Astrocyte of the cerebellum (primary cell): Measurements from ENCODE around the gene OR5A1.

ENCODE experiments used
- DNase-seq: peaks from one replicate; pipeline ENCODE4 v3.0.0-alpha.2; 2011; ENCODE audit warnings: low read depth
- H3K4me3 ChIP-seq: 2 replicates; pipeline ENCODE4 v1.5.1; 2011; ENCODE audit warnings: mild to moderate bottlenecking, low read depth, low read length, moderate library complexity
- in situ Hi-C: cut with HindIII; loops from 2 replicates; pipeline ENCODE4 v1.10.0; 2017; ENCODE audit warnings: low sequenced_read_pairs
- TF ChIP-seq, protein P1 (sequence below): IDR thresholded peaks from 2 replicates; pipeline ENCODE4 v1.5.1; 2012; ENCODE audit warnings: low read length, low read depth, moderate library complexity, mild to moderate bottlenecking; ENCODE audit errors: missing control alignments

The OR5A1 gene

DNA sequence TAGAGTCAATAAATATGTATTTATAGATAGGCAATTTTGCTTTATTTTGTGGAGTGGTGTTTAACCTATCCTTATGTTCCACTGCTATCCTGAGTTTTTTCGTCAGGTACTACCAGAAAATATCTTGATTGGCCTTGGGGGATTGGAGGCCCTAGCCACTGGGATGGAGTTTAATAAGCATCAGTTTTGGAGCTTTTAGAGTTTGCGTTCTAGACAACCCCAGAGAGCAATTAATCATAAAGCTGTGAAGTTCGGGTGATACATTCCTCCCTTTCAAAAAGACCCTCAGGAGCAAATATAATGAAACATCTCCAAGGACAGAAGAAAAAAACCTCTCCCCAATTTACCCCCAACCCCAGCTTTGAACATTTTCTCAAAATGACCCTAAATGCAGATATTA lies at the start of gene OR5A1:
Gene OR5A1 (plus strand): TSS at position 301 of the 400 bp plus-strand sequence. CDS start 6,700 bp downstream, outside the sequence.
- in situ Hi-C loops = no loop called here
- DNase-seq = no peak
- no peak within 1 kb of the TSS for H3K4me3 ChIP-seq
- TF ChIP-seq, protein P1, sequence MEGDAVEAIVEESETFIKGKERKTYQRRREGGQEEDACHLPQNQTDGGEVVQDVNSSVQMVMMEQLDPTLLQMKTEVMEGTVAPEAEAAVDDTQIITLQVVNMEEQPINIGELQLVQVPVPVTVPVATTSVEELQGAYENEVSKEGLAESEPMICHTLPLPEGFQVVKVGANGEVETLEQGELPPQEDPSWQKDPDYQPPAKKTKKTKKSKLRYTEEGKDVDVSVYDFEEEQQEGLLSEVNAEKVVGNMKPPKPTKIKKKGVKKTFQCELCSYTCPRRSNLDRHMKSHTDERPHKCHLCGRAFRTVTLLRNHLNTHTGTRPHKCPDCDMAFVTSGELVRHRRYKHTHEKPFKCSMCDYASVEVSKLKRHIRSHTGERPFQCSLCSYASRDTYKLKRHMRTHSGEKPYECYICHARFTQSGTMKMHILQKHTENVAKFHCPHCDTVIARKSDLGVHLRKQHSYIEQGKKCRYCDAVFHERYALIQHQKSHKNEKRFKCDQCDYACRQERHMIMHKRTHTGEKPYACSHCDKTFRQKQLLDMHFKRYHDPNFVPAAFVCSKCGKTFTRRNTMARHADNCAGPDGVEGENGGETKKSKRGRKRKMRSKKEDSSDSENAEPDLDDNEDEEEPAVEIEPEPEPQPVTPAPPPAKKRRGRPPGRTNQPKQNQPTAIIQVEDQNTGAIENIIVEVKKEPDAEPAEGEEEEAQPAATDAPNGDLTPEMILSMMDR = no peak

DNA sequence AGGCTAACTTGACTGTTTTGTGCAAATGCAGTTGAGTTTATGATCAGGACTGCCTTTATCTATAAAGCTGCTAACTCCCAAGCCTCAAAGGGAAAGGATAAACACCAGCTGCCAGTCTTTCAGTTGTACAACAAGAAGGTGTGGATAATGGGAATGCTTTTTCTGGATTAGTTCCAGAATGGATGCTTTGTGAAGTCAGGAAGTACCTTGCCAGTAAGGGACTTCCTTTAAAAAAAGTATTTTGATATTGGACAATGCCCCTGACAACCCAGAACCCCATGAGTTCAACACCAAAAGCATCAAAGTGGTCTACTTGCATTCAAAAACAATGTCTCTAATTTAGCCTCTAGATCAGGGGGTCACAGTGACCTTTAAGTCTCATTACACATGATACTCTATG lies 42.1 kb upstream of the OR5A1 start:
- in situ Hi-C loops = no loop called here
- no peak overlapping the region for H3K4me3 ChIP-seq
- DNase-seq = no peak
- TF ChIP-seq, protein P1 = no peak

DNA sequence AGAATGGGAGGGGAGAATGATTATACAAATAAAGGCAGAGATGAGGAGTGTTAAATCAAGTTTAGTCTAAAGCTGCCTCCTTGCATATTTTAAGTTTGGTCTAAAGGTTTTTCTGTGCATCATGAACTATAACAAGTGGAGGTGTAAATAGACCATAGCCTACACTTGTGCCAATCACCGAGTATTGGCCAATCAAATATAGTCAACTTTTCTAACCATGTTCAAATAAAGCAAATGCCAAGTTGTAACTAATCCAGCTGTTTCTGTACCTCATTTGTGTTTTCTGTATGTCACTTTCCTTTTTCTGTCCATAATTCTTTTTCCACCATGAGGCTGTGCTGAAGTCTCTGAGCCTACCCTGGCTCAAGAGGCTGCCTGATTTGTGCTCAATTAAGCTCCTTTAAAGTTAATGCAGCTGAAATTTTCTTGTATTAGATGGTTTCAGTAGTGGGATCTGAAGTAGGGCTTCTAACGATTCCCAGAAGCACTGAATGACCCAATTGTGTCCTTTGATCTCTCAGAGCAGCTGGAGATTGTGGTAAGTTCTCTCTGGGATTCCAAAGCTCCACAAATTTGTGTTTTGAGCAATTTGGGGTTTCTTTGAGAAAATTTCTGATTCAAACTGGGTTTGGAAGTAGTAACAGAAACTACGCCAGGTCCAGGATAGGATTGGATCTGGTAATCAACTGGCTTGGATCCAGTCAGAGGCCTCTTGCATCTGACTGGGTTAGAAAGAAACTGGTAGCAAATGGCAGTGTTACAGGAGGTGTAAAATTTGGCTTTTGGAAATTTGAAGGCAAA lies 35.6 kb upstream of the OR5A1 start:
- in situ Hi-C loops = no loop called here
- DNase-seq = no peak
- H3K4me3 ChIP-seq = no peak overlapping the region
- TF ChIP-seq, protein P1 = no peak

DNA sequence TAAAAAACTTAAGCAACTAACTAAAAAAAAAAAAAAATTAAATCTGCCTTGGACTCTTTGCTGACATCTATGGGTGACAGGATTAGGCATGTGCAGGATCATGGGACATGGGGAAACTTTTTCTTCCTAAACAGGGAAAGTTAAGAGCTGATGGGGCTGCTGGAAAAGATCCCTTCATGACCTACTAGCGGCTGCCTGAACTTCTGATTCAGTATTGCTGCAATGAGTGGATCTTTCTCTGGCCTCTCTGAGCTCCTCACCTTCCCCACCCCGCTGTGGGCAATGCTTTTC lies 35.1 kb upstream of the OR5A1 start:
- in situ Hi-C loops = no loop called here
- no peak overlapping the region for H3K4me3 ChIP-seq
- no peak for DNase-seq
- TF ChIP-seq, protein P1 = no peak

DNA sequence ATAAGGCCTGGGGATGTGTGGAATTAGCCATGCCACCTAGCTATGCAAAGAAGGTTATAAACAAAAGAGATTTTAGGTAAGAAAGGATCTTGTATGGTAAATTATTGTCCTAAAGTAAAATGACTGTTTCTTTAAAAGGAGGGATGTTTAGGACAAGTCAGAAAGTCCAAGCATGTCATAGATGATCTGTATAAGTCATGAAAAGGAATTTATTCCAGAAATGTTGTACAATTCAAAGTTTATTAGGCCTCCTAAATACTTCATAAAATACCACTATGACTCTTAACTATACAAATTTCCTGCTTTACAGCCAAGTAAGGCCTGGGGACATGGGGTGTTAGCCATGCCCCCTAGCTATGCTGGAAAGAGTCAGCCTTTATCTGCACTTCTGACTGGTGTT lies 32.7 kb upstream of the OR5A1 start:
- in situ Hi-C loops = no loop called here
- TF ChIP-seq, protein P1 = no peak
- no peak overlapping the region for H3K4me3 ChIP-seq
- DNase-seq = no peak

DNA sequence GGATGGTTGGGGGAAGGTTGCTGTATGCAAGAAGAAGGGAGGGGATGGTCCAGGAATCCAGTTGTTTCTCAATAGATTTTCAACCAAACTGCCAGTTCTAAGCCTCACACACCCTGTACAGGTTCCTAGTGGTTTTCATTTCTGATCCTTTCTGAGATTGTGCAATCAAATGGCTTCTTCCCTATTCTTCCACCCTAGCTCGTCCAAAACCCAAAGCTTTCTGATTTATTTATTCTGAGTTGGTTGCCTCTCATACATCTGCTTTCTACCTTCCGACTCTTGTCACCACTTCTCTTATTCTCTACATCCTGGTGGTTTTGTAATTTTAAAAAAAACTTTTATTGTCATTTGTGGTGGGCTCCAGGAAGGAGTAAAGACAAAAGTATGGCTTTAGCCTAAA lies 22.6 kb upstream of the OR5A1 start:
- in situ Hi-C loops = no loop called here
- TF ChIP-seq, protein P1 = no peak
- DNase-seq = no peak
- no peak overlapping the region for H3K4me3 ChIP-seq
